Colon (tissue), 2 donors: ENCODE data around the gene BMPR1A.
A peak's percentile ranks its signal among the peaks of the same experiment; 100 is the strongest.
"Not testable (repeated sequence)": the region's sequence is repeated elsewhere in the genome, so short reads cannot be mapped to it uniquely, and the experiment has no call there.

Source experiments
- FAIRE-seq: peaks from 2 replicates; lab custom pipeline; 2012; peaks lifted over from hg19 to GRCh38; lab: Jason Lieb, UNC
- donor health status: control.
- donor health status: control.

BMPR1A gene

DNA sequence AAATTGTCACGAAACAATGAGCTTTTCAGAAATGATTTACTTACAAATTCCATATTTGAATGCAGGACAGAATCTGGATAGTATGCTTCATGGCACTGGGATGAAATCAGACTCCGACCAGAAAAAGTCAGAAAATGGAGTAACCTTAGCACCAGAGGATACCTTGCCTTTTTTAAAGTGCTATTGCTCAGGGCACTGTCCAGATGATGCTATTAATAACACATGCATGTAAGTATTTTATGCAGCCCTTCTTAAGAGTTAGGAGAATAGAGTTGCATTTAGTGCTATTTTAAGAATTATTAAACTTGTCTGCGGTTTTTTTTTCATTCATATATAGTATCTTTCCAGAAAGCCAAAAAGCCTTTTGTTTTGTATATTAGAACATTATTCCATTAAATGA is 133.6 kb downstream of the BMPR1A start:
- FAIRE-seq, result no peak

DNA sequence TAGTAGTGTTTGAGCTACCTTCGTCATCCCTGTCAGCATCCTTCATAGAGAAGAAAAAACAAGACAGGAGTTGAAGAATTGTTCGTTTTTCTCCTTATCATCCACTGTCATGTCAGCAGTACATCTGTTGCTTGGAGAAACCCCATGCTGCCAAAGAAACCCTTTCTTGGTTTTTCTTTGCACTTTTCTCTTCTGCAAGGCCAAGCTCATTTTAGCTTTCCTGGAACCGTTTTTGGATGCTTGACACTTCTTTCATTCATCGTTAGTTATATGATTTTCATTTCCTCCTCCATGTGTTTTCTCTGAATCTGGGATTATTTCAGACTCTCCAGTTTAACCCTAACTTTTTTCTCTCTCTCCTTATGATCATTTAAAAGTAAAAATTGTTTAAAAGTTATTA is 142.1 kb downstream of the BMPR1A start:
- FAIRE-seq, result no peak

DNA sequence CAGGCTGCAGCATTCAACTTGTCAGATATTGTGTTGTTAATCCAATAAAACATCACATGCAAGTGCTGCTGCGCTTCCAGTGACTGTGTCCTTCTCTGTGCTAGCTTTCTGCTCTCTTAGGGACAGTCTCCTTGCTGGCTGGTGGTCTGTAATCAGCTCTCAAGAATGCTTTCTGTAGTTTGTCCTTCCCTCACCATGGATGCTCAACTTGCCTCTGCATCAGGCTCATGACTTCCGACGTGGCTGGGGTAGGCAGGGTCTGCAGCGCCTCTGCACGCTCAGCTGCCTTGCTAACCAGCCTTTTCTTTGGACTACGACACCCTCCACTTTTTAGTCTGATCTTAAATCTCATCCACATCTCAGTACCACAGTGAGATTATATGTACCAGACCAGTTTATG is 142.7 kb downstream of the BMPR1A start:
- no peak for FAIRE-seq

DNA sequence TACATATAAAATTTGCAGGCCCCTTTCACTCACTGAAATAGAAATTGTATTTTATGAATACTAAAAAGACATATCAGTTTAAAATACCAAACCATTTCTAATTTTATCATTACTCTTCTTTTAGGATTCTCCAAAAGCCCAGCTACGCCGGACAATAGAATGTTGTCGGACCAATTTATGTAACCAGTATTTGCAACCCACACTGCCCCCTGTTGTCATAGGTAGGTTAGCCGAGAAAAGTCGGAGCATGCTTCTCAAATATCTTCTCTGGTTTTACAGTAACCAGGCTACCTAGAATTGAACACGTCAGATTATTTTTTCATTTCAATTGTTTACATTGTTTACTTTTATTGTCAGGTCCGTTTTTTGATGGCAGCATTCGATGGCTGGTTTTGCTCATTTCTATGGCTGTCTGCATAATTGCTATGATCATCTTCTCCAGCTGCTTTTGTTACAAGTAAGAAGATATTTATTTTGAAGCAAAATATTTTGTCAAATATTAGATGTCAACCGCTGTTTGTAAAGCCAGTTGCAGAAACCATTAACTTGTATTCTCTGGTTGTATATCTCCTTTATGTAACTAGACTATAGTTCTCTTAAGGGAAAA is 143.4 kb downstream of the BMPR1A start:
- FAIRE-seq, result peak; percentile 78

DNA sequence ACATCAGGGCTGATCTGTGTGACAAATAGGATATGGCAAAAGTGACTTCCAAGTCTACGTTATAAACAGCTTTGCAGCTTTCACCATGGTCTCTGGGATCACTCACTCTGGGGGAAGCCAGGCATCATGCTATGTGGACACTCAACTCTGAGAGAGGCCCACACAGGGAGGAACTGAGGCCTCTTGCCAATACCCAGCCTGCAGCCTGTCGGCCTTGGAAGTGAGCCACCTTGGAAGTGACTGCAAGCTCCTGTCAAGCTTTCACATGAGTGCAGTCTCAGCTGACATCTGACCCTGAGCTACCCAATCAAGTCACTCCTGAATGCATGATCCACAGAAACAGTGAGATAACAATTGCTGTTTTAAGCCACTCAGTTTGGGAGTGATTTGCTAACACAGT is 144.5 kb downstream of the BMPR1A start:
- no peak for FAIRE-seq

DNA sequence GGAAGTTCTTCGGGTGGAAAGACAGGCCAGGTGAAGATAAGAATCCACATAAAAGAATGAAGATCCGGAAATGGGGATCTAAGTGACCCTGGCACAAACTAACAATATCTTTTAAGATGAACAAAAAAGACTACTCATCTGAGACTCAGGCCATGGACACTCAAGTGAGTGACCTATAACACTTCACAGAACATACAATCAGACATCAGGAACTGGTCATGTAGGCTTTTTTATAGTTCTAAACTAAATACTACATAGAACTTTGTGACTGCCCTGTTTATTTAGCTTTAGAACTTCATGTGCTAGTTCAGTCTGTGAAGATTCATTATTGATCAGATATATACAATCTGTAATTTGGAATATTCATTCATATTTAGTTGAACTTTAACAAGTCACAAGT is 148.2 kb downstream of the BMPR1A start:
- FAIRE-seq, result no peak

DNA sequence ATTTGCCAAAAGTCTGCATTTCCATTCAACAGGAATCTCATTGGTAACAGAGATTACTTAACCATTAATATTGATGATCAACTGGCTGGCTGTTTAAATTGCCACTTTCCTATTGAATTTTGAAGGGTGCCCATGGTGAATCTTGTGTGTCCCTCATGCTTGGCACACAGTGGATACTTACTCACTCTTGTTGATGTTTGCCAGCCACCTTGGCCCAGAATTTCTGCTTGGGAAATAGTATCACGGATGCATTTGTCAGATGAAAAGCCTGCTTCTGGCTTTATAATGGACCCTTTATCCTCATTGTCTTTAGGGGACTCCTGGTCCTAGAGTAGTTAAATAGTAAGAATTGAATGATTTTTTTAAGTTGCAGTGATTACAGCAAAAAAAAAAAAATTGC is 149.0 kb downstream of the BMPR1A start:
- no peak for FAIRE-seq

DNA sequence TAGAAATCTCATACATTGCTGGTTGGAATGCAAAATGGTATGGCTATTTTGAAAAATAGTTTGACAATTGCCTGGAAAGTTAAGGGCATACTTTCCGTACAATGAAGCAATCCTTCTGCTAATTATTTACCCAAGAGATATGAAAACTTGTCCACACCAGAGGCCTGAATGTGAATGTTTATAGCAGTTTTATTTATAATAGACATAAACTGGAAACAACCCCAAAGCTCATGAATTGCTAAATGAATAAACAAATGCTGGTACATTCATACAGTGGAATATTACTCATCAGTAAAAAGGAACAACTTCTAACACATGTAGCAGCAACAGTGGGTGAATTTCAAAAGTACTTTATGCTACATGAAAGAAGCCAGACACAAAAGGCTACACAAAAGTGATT is 158.3 kb downstream of the BMPR1A start:
- no peak for FAIRE-seq

DNA sequence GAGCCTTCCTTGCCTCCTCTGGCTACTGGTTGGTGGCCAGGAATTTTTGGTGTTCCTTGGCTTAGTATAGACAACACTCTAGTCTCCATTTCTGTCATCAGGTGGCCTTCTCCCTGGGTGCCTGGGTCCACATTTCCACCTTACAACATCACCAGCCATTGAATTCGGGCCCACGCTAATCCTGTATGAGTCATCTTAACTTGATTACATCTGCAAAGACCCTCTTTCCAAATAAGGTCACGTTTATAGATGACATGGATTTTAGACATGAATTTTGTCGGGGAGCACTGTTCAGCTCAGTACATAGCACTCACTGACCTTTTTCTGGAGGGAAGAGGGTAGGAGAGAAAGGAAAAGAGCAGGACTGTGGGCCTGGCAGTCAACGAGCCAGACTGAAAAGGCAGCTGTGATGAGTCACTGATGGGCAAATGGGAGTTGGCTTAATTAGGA is 161.6 kb downstream of the BMPR1A start:
- no peak for FAIRE-seq

DNA sequence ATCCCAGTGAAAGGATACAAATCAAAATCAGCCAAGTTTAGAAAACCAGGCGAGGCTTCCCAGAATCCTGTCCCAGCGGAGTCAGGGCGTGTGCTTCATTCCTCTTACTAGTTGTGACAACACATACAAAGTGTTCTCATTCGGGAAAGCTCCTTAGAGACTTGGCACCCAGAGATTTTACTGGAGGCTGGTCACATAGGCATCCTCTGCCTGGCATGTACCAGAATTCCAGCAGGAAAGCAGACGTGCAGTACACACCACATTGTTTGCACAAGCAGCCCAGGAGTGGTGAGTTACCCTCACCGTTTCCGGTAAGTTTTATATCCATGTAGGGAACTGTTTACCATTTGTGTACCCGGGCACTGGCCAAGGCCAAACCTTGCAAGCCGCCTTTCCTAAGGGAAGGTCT is 166.1 kb downstream of the BMPR1A start:
- no peak for FAIRE-seq

DNA sequence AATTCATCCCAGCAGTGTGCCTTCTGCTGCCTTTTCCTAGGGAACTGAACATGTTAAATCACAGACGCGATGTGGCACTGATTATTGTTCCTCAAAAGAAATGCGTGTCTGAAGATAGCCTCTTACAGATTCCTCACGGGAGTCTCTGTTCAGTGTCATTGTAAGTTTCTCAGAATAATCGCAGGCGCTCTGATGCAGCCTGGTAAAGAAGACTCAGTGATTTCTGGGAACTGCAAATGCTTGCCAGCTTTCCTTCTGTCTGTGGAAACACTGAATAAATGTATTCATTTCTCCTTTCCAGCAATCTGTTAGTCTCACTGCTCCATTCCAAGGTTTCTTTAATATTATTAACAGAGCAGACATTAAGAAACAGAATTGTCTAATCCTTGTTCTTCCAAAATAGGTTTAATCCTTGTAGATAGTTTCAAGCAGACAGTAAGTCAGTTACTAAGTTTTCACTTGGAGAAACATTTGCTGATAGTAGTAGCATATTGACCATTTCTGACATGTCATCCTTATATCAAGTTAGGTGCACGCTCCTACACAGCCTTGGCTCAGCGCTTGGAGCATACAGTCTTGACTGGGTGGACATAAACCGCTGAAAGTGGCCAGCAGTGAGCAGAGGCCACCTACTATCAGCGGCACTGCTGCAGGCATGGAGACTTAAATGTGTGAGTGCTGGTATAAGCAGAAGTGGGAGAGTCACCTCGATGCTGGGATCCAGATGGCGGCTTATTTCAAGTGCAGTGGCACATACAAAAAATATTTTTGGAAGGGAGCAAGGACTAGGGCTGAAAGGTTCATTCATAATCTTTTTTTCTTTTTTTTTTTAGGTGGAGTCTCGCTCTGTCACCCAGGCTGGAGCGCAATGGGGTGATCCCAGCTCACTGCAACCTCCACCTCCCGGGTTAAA is 173.3 kb downstream of the BMPR1A start:
- no peak for FAIRE-seq

DNA sequence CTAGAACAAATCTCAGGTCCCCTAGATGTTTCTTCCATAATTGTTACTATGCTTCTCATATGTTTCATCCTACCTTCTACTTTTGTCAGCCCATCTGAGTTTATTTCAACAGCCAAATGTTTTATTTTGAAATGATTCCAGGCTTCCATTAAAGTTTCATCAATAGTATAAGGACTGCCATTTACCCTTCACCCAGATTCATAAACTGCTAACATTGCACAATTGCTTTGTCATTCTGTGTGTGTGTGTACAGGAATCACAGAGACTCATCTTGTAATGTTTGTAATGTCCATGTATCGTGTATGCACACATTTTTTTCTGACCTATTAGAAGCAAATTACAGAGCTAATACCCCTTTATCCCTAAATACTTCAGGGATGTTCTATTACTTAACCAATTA is 175.5 kb downstream of the BMPR1A start:
- FAIRE-seq, result no peak

DNA sequence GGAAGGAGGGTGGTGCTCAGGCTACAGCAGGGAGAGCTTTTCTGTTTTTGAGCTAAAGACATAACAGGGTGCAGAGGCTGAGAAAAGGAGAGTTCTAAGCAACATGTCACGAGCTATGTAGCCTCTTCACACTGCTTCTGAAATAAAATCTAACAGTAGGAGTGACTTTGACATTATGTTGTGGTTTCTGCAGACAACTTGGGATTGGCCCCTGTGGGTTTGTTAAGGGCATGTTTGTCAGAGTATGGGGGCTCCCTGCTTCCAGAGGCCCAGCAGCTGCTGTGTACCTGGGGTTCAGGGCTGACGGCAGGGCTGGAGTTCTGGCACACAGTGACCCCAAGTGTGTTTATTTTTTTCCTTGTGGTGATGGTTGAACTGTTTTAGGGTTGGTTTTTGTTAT is 176.3 kb downstream of the BMPR1A start:
- no peak for FAIRE-seq

DNA sequence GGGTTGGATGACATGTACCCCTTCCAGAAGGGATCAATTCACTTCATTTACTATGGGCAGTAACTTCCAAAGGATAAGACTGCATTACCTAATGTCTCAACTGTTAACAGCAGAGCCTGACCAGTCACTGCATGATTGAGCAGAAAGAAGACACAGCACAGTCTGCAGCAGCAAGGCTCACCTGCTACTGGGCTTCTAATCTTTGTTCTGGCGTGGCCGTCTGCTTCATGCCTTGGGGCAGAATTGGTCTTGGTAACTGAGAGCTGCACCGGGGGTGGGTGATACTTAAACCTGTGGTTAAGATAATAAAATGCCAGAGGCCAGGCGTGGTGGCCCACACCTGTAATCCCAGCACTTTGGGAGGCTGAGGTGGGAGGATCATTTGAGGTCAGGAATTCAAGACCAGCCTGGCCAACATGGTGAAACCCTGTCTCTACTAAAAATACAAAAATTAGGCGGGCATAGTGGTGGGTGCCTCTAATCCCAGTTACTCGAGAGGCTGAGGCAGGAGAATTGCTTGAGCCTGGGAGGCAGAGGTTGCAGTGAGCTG is 177.8 kb downstream of the BMPR1A start:
- not testable (repeated sequence) for FAIRE-seq

DNA sequence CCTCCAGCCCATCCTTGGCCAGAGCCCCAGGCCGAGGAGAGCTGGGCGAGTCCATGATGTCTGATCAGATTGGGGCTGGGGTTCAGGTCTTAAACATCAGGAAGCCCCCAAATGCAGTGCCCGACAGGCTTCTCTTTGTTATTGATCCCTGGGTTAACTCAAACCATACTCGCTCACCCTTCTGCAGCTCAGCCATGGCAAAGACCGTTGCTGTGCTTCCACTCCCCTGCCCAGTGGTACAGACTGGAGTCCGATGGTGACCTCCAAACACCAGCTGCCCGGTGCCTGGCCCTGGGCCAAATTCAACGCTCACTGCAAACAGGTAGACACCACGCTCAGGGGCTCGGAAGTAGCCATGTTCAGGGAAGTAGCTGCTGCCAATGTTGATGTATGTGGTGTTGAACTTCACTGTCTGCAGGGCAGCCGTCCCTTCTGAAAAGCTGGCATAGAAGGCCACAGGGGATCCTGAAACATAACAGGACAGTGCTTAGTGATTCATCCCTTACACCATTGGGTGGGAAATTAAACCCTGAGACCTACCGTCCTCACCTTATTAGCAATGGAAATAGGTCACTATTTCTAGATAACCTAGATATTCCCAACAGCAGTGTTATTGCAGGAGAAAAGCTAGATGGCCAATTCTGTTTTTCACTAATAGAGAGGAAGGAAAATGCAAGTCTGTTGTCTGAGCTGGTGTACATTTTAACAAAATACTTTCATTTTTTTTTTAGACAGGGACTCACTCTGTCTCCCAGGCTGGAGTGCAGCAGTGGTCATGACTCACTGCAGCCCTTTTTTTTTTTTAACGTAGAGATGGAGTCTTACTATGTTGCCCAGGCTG is 180.5 kb downstream of the BMPR1A start:
- FAIRE-seq, result no peak

DNA sequence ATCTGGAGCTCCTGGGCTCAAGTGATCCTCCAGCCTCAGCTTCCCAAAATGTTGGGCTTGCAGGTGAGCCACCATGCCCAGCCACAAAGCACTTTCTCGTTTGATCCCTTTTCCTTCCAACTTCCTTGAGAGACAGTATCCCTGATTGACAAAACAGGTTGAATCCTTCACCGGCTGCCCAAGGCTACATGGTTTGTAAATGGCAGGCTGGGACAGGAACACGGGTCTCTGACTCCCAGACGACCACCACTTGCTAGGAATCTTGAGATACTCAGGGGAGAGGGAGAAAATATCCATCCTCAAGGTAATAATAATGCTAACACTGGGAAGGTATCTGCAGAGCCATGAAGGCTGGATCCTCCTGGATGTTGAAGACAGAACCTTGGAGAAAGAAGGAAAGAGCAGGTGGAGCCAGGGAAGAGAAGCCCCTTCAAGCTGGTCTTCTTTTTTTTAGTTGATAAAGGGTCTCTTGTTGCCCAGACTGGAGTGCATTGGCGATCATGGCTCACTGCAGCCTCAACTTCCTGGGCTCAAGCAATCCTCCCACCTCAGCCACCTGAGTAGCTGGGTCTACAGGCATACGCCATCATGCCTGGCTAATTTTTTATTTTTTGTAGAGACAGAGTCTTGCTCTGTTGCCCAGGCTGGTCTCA is 181.2 kb downstream of the BMPR1A start:
- no peak for FAIRE-seq

DNA sequence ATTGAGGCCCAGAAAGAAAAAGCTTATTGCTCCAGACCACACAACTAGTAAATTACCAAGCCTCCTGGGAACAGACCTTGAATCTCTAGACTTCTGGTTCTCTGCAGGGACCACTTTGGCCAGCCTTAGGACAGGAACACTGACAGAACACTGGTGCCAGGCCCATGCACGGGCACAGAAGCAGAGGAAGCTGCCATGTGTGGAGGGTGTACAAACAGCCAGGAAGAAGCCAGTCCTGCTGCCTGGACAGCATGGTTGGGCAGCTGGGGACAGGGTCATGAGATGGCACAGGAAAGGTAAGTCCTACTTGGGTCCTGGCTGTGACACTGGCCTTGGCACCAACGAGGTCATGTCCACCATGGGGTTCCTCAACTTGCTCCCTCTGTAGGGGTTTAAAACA is 181.8 kb downstream of the BMPR1A start:
- FAIRE-seq, result no peak

DNA sequence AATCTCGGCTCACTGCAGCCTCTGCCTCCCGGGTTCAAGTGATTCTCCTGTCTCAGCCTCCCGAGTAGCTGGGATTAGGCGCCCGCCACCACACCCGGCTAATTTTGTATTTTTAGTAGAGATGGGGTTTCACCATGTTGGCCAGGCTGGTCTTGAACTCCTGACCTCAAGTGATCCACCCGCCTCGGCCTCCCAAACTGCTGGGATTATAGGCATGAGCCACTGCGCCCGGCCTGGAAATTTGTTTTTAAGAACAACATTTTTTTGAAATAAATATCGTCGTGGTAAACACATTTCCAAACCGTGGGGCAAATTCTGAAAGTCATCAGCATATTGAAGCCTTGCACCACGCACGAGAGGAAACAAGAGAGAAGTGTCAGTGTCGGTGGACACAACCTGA is 183.7 kb downstream of the BMPR1A start:
- FAIRE-seq, result not testable (repeated sequence)

DNA sequence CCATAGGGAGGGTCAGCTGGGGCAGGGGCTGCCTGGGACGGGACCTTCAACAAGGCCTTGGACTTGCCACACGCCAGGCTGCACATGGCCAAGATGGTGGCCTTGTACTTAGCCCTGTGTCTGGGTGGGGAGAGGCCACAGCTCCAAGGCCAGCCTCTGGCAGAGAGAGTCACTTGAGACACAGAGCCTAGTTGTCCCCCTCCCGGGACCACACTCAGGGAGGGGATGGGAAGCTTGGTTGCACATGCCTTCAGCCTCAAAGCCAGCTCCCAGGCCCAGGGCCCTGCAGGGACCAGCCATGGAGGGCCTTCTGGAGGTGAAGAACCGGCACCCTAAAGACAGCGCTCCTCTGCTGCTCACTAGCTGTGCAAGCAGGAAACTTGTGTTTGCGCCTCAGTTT is 184.3 kb downstream of the BMPR1A start:
- FAIRE-seq, result no peak

DNA sequence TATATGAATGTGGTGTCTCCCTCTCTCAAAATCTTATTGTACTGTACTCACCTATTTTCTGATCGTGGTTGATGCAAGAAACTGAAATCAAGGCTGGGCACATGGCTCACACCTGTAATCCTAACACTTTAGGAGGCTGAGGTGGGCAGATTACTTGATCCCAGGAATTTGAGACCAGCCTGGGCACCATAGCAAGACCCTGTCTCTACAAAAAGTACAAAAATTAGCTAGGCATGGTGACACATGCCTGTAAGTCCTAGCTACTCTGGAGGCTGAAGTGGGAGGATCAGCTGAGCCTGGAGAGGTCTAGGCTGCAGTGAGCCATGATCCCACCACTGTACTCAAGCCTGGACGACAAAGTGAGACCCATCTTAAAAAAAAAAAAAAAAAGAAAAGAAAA is 185.0 kb downstream of the BMPR1A start:
- no peak for FAIRE-seq

DNA sequence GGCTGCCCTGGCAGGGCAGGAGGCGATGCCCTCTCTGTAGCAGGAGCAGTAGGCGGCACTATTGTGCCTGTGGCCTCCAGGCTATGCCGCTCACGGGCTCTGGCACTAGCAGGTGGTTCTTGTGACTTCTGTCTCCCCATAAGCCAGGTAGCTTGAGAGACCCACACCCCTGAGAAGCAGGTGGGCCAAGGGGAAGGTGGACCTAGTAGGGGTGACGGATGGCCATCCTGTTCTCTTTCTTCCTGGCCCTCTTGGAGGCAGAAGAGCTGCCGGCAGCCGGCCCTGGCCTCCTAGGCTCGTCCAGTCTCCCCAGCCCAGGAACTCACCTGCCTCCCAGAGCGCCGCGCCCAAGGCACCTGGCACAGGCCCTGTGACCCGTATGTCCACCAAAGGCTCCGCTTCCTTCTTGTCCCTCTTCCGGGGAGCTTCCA is 185.6 kb downstream of the BMPR1A start:
- no peak for FAIRE-seq
